Glutamatergic neuron (in vitro differentiated cells): ENCODE results near the gene TCF12. TPM values are rescaled to one million over a fixed set of nuclear protein-coding genes. Genes with fewer than 3 reads are reported as not detected.

Source experiments
- DNase-seq: peaks from one replicate; pipeline ENCODE4 v3.0.0; 2022
- H3K27ac Mint-ChIP-seq: one replicate; pipeline ENCODE4 v1.8.0; 2020; ENCODE audit warnings: mild to moderate bottlenecking, mixed read lengths, inconsistent platforms; ENCODE audit not compliant: unreplicated experiment
- H3K27me3 Mint-ChIP-seq: one replicate; pipeline ENCODE4 v1.8.0; 2020; ENCODE audit warnings: mild to moderate bottlenecking, moderate library complexity, mixed read lengths, inconsistent platforms; ENCODE audit not compliant: unreplicated experiment
- H3K36me3 Mint-ChIP-seq: one replicate; pipeline ENCODE4 v1.8.0; 2020; ENCODE audit warnings: mild to moderate bottlenecking, mixed read lengths, inconsistent platforms; ENCODE audit not compliant: unreplicated experiment
- H3K4me1 Mint-ChIP-seq: one replicate; pipeline ENCODE4 v1.8.0; 2020; ENCODE audit warnings: mild to moderate bottlenecking, low read depth, mixed read lengths, inconsistent platforms; ENCODE audit not compliant: unreplicated experiment
- H3K4me3 Mint-ChIP-seq: one replicate; pipeline ENCODE4 v1.8.0; 2020; ENCODE audit warnings: mild to moderate bottlenecking, mixed read lengths, inconsistent platforms; ENCODE audit not compliant: unreplicated experiment
- H3K9me3 Mint-ChIP-seq: one replicate; pipeline ENCODE4 v1.8.0; 2020; ENCODE audit warnings: mild to moderate bottlenecking, moderate library complexity, mixed read lengths, inconsistent platforms; ENCODE audit not compliant: unreplicated experiment
- total RNA-seq: library from RNA; stranded (reverse); fragmentation: NEBNext Ultra II Directional; extraction: Animal tissue kit (Norgen Biotek cat#: 25700); gene quantifications from one replicate; pipeline ENCODE4 v1.2.1, GENCODE V29; 2021; ENCODE audit not compliant: unreplicated experiment
- TF ChIP-seq, protein P1 (sequence below): fragments of 200-600 bp; sonication (generic); IDR thresholded peaks from one replicate; pipeline ENCODE4 v1.5.0; 2021; ENCODE audit not compliant: partially characterized antibody, unreplicated experiment

Gene TCF12
- total RNA-seq, 1 donor from 2014 or later, result 140 TPM

DNA sequence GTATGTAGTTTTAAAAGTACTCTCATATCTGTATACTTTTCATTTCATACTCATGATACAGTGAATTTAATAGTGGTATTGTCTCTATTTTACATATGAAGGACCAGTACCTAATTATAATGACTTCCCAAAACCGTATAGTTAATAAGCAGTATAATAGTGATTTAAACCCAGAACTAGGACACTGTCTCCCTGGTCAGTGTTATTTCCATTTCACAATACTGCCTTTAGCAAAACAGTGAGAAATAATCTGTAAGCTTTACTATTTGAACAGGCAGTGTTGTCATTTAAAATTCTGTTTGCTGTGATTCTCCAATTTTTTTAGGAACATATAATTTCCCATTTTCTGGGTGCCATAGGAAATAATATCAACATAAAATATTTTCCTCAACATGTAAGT, 116.2 kb downstream of the TCF12 start:
- no peak for DNase-seq
- Mint-ChIP-seq H3K36me3 (no peaks in the 10 kb centered on the region), H3K4me3 (no peak overlapping the region), H3K27ac (no peak overlapping the region), H3K4me1 (peaks cover 17% of the 10 kb centered on the region), H3K9me3 (peaks cover 2% of the 10 kb centered on the region), H3K27me3 (no peaks in the 10 kb centered on the region)
- TF ChIP-seq, protein P1, sequence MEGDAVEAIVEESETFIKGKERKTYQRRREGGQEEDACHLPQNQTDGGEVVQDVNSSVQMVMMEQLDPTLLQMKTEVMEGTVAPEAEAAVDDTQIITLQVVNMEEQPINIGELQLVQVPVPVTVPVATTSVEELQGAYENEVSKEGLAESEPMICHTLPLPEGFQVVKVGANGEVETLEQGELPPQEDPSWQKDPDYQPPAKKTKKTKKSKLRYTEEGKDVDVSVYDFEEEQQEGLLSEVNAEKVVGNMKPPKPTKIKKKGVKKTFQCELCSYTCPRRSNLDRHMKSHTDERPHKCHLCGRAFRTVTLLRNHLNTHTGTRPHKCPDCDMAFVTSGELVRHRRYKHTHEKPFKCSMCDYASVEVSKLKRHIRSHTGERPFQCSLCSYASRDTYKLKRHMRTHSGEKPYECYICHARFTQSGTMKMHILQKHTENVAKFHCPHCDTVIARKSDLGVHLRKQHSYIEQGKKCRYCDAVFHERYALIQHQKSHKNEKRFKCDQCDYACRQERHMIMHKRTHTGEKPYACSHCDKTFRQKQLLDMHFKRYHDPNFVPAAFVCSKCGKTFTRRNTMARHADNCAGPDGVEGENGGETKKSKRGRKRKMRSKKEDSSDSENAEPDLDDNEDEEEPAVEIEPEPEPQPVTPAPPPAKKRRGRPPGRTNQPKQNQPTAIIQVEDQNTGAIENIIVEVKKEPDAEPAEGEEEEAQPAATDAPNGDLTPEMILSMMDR, result no peak

DNA sequence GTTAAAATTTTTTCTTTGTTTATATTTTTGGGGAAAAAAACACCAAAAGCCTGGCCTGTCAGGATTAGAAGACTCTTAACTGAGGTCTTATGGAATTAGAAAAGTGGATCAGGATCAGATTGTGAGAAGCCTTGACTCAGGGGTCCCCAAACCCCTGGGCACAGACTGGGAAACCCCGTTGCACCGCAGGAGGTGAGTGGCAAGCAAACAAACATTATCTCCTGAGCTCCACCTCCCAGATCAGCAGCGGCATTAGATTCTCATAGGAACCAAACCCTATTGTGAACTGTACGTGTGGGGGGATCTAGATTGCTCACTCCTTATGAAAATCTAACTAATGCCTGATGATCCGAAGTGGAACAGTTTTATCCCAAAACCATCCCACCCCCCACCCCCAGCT, 117.2 kb downstream of the TCF12 start:
- TF ChIP-seq, protein P1, result no peak
- no peak overlapping the region for H3K4me3 Mint-ChIP-seq
- no peaks in the 10 kb centered on the region for H3K27me3 Mint-ChIP-seq
- DNase-seq, result no peak
- H3K4me1 Mint-ChIP-seq, result peaks cover 18% of the 10 kb centered on the region
- no peak overlapping the region for H3K27ac Mint-ChIP-seq
- H3K36me3 Mint-ChIP-seq, result no peaks in the 10 kb centered on the region
- peaks cover 2% of the 10 kb centered on the region for H3K9me3 Mint-ChIP-seq

DNA sequence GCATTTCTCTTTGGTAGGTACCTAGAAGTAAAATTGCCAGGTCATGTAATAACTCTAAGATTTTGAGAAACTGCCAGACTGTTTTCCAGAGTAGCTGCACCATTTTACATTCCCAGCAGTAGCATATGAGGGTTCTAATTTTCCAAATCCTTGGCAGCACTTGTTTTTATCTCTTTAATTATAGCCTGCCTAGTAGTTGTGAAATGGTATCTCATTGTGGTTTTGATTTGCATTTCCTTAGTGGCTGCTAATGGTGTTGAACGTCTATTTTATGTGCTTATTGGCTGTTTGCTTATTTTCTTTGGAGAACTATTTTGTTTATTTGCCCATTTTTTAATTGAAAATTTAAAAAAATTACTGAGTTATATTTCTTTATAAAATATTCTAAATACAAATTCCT, 117.9 kb downstream of the TCF12 start:
- H3K4me1 Mint-ChIP-seq, result peaks cover 14% of the 10 kb centered on the region
- no peak for DNase-seq

DNA sequence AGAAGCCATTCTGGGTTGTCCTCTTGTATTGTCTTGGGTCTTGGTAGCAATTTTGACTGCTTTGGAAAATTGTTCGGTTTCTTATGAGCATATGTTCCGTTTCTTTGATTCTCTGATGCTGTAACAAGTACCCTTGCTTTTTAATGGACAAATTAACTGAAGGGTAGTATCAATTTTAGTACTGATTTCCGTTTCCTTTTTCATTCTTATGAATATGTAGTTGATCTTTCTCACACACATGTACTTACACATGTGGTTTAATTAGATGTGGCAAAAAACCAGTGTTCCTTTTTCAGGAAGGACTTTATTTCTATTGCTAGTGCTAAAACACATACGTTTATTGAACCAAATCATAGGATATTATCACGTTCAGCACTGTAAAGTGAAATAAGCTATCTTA, 119.1 kb downstream of the TCF12 start:
- Mint-ChIP-seq H3K36me3 (no peaks in the 10 kb centered on the region), H3K4me1 (peaks cover 6% of the 10 kb centered on the region), H3K9me3 (peaks cover 2% of the 10 kb centered on the region), H3K27ac (no peak overlapping the region), H3K4me3 (no peak overlapping the region), H3K27me3 (no peaks in the 10 kb centered on the region)
- no peak for DNase-seq
- TF ChIP-seq, protein P1, result no peak

More for the DNA sequence above, 117.9 kb downstream of the TCF12 start:
- H3K4me3 Mint-ChIP-seq, result no peak overlapping the region
- H3K9me3 Mint-ChIP-seq, result peaks cover 2% of the 10 kb centered on the region
- H3K27ac Mint-ChIP-seq, result no peak overlapping the region
- H3K27me3 Mint-ChIP-seq, result no peaks in the 10 kb centered on the region
- no peaks in the 10 kb centered on the region for H3K36me3 Mint-ChIP-seq
- TF ChIP-seq, protein P1, result no peak

DNA sequence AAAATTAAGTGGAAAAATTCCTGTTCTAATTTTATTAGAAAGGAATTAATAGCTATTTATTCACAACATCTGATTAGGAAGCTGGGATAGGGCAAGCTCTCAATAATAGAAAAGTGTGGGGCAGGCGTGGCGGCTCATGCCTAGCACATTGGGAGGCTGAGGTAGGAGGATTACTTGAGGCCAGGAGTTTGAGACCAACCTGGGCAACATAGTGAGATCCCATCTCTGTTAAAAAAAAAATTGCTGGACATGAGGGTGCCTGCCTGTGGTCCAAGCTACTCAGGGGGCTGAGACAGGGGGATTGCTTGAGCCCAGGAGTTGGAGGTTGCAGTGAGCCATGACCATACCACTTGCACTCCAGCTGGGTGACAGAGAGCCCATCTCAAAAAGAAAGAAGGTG, 119.6 kb downstream of the TCF12 start:
- DNase-seq, result no peak
- H3K9me3 Mint-ChIP-seq, result peaks cover 2% of the 10 kb centered on the region
- no peak overlapping the region for H3K4me3 Mint-ChIP-seq
- TF ChIP-seq, protein P1, result no peak
- no peak overlapping the region for H3K27ac Mint-ChIP-seq
- no peaks in the 10 kb centered on the region for H3K27me3 Mint-ChIP-seq
- H3K36me3 Mint-ChIP-seq, result no peaks in the 10 kb centered on the region
- peaks cover 6% of the 10 kb centered on the region for H3K4me1 Mint-ChIP-seq
